HepG2 (cell line): ENCODE results near the gene C6orf62. TPM values are rescaled to one million over a fixed set of nuclear protein-coding genes. Genes with fewer than 3 reads are reported as not detected.
A peak's percentile ranks its signal among the peaks of the same experiment; 100 is the strongest.

ENCODE experiments used
- AGO2 ChIP-seq: fragments of 200-400 bp; formaldehyde crosslinking; optimal IDR thresholded peaks from 2 replicates; pipeline ENCODE3; 2017; ENCODE audit warnings: mild to moderate bottlenecking, low read depth, low read length, moderate library complexity
- AKAP8 ChIP-seq: sonication (generic); formaldehyde crosslinking; IDR thresholded peaks from 2 replicates; pipeline ENCODE4 v1.5.1; 2020; ENCODE audit warnings: mild to moderate bottlenecking, missing genetic modification reagents
- DR1 ChIP-seq: sonication (generic); formaldehyde crosslinking; IDR thresholded peaks from 2 replicates; pipeline ENCODE4 v1.8.0; 2021; ENCODE audit warnings: mild to moderate bottlenecking, missing genetic modification reagents, inconsistent platforms
- HDAC1 ChIP-seq: sonication (generic); formaldehyde crosslinking; IDR thresholded peaks from 2 replicates; pipeline ENCODE4 v1.5.1; 2020; ENCODE audit warnings: mild to moderate bottlenecking, missing genetic modification reagents
- NAIF1 ChIP-seq: sonication (generic); formaldehyde crosslinking; IDR thresholded peaks from 2 replicates; pipeline ENCODE4 v1.5.0; 2020; ENCODE audit warnings: mild to moderate bottlenecking, missing genetic modification reagents, borderline replicate concordance
- NFE2L2 ChIP-seq: fragments of 150-350 bp; IDR thresholded peaks from 2 replicates; pipeline ENCODE4 v1.6.1; 2014; ENCODE audit warnings: low read length
- PAWR ChIP-seq: sonication (generic); formaldehyde crosslinking; IDR thresholded peaks from 2 replicates; pipeline ENCODE4 v1.4.0; 2020; ENCODE audit warnings: missing genetic modification reagents, mild to moderate bottlenecking, borderline replicate concordance
- PHF21A ChIP-seq: sonication (generic); formaldehyde crosslinking; IDR thresholded peaks from 2 replicates; pipeline ENCODE4 v1.5.0; 2020; ENCODE audit warnings: mild to moderate bottlenecking, missing genetic modification reagents
- SOX13 ChIP-seq, 3 experiments: fragments of 450-650 bp in 1 of 3; sonication (generic) in 1 of 3; formaldehyde crosslinking in 1 of 3; IDR thresholded peaks in 2 of 3; conservative IDR thresholded peaks in 1 of 3; 2 replicates each; pipeline versions ENCODE4 v1.5.0 to v1.6.1; 2016 to 2020; ENCODE audit warnings: antibody characterized with exemption in 1 of 3, mild to moderate bottlenecking in 1 of 3, missing compliant biosample characterization in 1 of 3, missing genetic modification reagents in 1 of 3, moderate library complexity in 1 of 3
- TAF15 ChIP-seq: fragments of 200-400 bp; formaldehyde crosslinking; IDR thresholded peaks from one replicate; pipeline ENCODE4 v1.6.1; 2018; ENCODE audit warnings: mild to moderate bottlenecking, low read depth, low read length; ENCODE audit not compliant: poor library complexity, severe bottlenecking
- ZFAT ChIP-seq: sonication (generic); formaldehyde crosslinking; conservative IDR thresholded peaks from 2 replicates; pipeline ENCODE4 v1.8.1; 2023; ENCODE audit warnings: missing genetic modification reagents, inconsistent platforms
- ZMAT3 ChIP-seq: sonication (generic); formaldehyde crosslinking; conservative IDR thresholded peaks from 2 replicates; pipeline ENCODE4 v1.7.0; 2021; ENCODE audit warnings: missing genetic modification reagents
- ZNF33B ChIP-seq: sonication (generic); formaldehyde crosslinking; IDR thresholded peaks from 2 replicates; pipeline ENCODE4 v1.5.1; 2020; ENCODE audit warnings: mild to moderate bottlenecking, missing genetic modification reagents
- ZNF510 ChIP-seq: sonication (generic); formaldehyde crosslinking; IDR thresholded peaks from 2 replicates; pipeline ENCODE4 v1.4.0; 2020; ENCODE audit warnings: low read depth, mild to moderate bottlenecking, missing genetic modification reagents
- ZNF629 ChIP-seq: sonication (generic); formaldehyde crosslinking; conservative IDR thresholded peaks from 2 replicates; pipeline ENCODE4 v1.5.0; 2020; ENCODE audit warnings: missing genetic modification reagents
- polyA plus RNA-seq, 8 experiments: library from polyadenylated mRNA; depleted of rRNA in 3 of 8; stranded (reverse) in 7 of 8; unstranded in 1 of 8; fragments of >200 nt; fragmentation: Illumina TruSeq in 4 of 8; extraction: Trizol in 4 of 8; gene quantifications; 2 replicates each; pipeline versions ENCODE4 v1.2.1 to v1.2.3, GENCODE V29; 2011 to 2016; ENCODE audit warnings: low read depth in 4 of 8, missing spikeins in 1 of 8, mixed read lengths in 1 of 8; ENCODE audit not compliant: insufficient read depth in 1 of 8
- total RNA-seq, 5 experiments: library from RNA; depleted of rRNA; stranded (reverse); fragments of >200 nt; fragmentation: Illumina TruSeq; extraction: Trizol; gene quantifications; 2 replicates each; pipeline ENCODE4 v1.2.3, GENCODE V29; 2016; ENCODE audit warnings: low read depth in 1 of 5
- TF ChIP-seq, protein P1 (sequence below): sonication (generic); formaldehyde crosslinking; IDR thresholded peaks from 2 replicates; pipeline ENCODE4 v1.4.0; 2020; ENCODE audit warnings: missing genetic modification reagents; ENCODE audit errors: not compliant biosample characterization
- TF ChIP-seq, protein P2 (sequence below): sonication (generic); formaldehyde crosslinking; conservative IDR thresholded peaks from 2 replicates; pipeline ENCODE4 v1.8.0; 2022; ENCODE audit warnings: mild to moderate bottlenecking, moderate library complexity, missing genetic modification reagents
- TF ChIP-seq, protein P3 (sequence below): sonication (generic); formaldehyde crosslinking; IDR thresholded peaks from 2 replicates; pipeline ENCODE4 v1.8.1; 2023; ENCODE audit warnings: missing genetic modification reagents, inconsistent platforms, borderline replicate concordance
- TF ChIP-seq, protein P4 (sequence below): IDR thresholded peaks from 2 replicates; pipeline ENCODE4 v1.6.1; 2016; ENCODE audit warnings: low read depth, control low read depth

Gene C6orf62
- total and polyA plus RNA-seq, 2 of the 13 experiments (the other 11 are each of a cell fraction or from before 2014, with no cell fraction given), result 54.8 to 90.4 TPM

DNA sequence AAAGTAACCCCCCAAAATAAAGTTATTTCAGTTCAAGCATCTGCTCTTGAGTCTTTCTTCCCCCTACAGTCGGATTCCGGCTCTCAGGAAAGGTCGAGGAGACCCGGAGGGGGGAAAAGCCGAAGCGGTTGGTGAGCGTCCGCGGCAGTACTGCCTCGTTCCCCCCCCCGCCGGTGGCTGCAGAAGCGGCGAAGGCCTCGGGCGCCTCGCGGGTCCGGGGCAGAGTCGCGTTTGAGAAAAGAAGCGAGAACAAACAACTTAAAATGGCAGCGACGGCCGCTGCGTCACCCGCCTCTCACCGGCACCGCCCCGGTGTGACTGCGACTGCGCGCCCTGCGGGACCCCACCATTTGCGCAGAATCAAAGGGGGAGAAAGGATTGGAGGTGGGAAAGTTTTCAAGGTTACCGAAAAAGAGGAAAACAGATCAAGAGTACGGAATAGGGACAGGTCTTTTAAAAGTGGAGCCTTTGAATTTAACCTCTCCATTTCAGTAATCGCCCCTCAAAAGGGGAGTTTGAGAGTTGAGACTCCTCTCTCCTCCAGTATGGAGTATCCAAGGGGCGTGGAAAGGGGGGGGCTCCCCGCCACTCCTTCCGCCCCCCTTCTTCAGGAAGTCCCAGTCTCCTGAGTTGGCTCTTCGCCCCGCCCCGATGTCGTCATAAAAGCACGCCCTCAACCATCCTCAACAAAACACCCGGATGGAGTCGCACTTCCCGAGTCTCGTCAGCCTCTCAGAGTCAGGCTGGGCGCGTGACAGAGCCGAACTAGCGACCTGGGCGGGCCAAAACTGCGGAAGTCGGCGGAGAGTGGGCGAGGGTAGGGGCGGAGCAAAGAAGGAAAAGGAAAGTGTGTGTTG is 1.9 kb upstream of the C6orf62 start (continued):
- TF ChIP-seq PAWR (CRISPR knock-in tag) (no peak), AKAP8 (CRISPR knock-in tag) (no peak), ZNF510 (CRISPR knock-in tag) (0 out of 2 replicates have a peak, but pooled peaks have one; percentile 42), NAIF1 (no peak; the same call in 1 of the 2 replicates), TAF15 (no peak), HDAC1 (CRISPR knock-in tag) (peak; percentile 50), NFE2L2 (0 out of 2 replicates have a peak, but pooled peaks have one; percentile 3), ZFAT (peak; percentile 79), AGO2 (no peak), ZNF629 (CRISPR knock-in tag) (no peak), ZNF33B (CRISPR knock-in tag) (peak; percentile 63), SOX13 (IDR thresholded peaks at IDR 0.05) (no peak; the same call in 1 of the 2 replicates), SOX13 (CRISPR knock-in tag; conservative IDR thresholded peaks at IDR 0.05 in 1 of 2, IDR thresholded peaks at IDR 0.05 in 1 of 2) (peak in 1 of 2 experiments; percentile 56; a peak in 2 of 4 replicates), PHF21A (CRISPR knock-in tag) (no peak), DR1 (CRISPR knock-in tag) (0 out of 2 replicates have a peak, but pooled peaks have one; percentile 70), ZMAT3 (CRISPR knock-in tag) (peak; percentile 92; the same call in 1 of the 2 replicates)
- TF ChIP-seq, protein P1, sequence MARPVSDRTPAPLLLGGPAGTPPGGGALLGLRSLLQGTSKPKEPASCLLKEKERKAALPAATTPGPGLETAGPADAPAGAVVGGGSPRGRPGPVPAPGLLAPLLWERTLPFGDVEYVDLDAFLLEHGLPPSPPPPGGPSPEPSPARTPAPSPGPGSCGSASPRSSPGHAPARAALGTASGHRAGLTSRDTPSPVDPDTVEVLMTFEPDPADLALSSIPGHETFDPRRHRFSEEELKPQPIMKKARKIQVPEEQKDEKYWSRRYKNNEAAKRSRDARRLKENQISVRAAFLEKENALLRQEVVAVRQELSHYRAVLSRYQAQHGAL (CRISPR knock-in tag), result peak; percentile 82
- TF ChIP-seq, protein P2, sequence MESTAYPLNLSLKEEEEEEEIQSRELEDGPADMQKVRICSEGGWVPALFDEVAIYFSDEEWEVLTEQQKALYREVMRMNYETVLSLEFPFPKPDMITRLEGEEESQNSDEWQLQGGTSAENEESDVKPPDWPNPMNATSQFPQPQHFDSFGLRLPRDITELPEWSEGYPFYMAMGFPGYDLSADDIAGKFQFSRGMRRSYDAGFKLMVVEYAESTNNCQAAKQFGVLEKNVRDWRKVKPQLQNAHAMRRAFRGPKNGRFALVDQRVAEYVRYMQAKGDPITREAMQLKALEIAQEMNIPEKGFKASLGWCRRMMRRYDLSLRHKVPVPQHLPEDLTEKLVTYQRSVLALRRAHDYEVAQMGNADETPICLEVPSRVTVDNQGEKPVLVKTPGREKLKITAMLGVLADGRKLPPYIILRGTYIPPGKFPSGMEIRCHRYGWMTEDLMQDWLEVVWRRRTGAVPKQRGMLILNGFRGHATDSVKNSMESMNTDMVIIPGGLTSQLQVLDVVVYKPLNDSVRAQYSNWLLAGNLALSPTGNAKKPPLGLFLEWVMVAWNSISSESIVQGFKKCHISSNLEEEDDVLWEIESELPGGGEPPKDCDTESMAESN, result no peak
- TF ChIP-seq, protein P3, sequence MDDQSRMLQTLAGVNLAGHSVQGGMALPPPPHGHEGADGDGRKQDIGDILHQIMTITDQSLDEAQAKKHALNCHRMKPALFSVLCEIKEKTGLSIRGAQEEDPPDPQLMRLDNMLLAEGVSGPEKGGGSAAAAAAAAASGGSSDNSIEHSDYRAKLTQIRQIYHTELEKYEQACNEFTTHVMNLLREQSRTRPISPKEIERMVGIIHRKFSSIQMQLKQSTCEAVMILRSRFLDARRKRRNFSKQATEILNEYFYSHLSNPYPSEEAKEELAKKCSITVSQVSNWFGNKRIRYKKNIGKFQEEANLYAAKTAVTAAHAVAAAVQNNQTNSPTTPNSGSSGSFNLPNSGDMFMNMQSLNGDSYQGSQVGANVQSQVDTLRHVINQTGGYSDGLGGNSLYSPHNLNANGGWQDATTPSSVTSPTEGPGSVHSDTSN (CRISPR knock-in tag), result peak; percentile 59; the same call in 1 of the 2 replicates
- TF ChIP-seq, protein P4, sequence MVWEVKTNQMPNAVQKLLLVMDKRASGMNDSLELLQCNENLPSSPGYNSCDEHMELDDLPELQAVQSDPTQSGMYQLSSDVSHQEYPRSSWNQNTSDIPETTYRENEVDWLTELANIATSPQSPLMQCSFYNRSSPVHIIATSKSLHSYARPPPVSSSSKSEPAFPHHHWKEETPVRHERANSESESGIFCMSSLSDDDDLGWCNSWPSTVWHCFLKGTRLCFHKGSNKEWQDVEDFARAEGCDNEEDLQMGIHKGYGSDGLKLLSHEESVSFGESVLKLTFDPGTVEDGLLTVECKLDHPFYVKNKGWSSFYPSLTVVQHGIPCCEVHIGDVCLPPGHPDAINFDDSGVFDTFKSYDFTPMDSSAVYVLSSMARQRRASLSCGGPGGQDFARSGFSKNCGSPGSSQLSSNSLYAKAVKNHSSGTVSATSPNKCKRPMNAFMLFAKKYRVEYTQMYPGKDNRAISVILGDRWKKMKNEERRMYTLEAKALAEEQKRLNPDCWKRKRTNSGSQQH, result no peak; the same call in 1 of the 2 replicates
